Hindlimb muscle (tissue), 1 donor: ENCODE data around the gene ITGB5. TPM values are rescaled to one million over a fixed set of nuclear protein-coding genes. Genes with fewer than 3 reads are reported as not detected.
A peak's percentile ranks its signal among the peaks of the same experiment; 100 is the strongest.

ENCODE experiments used
- DNase-seq: peaks from one replicate; pipeline ENCODE4 v3.0.0-alpha.2; 2013
- polyA plus RNA-seq: library from polyadenylated mRNA; unstranded; fragments of 120-200 nt; gene quantifications from one replicate; pipeline ENCODE4 v1.2.1, GENCODE V29; 2013; ENCODE audit not compliant: insufficient read length

Gene ITGB5
- 29.7 TPM for polyA plus RNA-seq

DNA sequence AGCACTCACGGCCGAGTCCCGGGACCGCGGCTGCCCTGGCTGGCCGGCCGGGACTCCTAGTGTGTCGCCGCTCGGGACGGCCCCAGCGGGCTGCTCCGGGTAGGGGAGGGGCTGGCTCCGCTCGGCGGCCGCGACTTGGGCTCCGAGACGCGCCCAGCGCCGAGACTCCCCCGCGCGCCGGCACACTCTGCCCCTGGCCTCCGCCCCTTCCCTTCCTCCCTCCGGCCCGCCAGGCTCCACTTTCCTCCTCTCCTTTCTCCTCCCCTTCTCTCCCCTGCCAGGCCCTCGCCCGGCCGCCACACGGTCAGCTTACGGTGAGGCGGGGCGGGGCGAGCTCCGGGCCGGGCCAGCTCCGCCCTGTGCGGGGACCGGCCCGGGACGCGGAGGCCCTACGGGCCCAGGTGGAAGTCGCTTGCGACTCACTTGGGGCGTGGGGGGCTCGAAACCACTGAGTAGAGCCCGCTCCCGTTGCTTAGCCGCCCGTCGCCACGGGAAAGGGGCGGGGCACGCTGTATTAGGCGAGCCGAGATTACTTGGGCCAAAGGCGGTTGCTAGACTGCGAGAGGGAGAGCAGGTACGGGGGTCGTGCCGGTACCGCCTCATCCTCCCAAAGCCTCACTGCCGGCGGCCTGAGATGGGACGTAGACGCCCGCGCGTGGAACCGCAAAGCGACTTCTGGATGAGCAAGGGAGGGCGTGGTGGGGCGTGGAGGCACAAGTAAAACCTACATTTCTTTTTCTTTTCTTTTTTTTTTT lies at the start of gene ITGB5:
Gene ITGB5 (minus strand): TSS at position 189 of the 755 bp plus-strand sequence. CDS start 365 bp downstream, outside the sequence.
- DNase-seq, result peak; percentile 61

- DNase-seq, result no peak
Observed at GRCh38 chr3:124935794-124936542, 48.8 kb upstream of the ITGB5 start.

- no peak for DNase-seq
Observed at GRCh38 chr3:124935264-124935663, 48.1 kb upstream of the ITGB5 start.

- no peak for DNase-seq
Observed at GRCh38 chr3:124934577-124934976, 47.4 kb upstream of the ITGB5 start, which contains the start of gene MUC13. Gene MUC13, minus strand, starts transcription at chr3:124934751. Its CDS starts 39 bp downstream, at chr3:124934712.

DNA sequence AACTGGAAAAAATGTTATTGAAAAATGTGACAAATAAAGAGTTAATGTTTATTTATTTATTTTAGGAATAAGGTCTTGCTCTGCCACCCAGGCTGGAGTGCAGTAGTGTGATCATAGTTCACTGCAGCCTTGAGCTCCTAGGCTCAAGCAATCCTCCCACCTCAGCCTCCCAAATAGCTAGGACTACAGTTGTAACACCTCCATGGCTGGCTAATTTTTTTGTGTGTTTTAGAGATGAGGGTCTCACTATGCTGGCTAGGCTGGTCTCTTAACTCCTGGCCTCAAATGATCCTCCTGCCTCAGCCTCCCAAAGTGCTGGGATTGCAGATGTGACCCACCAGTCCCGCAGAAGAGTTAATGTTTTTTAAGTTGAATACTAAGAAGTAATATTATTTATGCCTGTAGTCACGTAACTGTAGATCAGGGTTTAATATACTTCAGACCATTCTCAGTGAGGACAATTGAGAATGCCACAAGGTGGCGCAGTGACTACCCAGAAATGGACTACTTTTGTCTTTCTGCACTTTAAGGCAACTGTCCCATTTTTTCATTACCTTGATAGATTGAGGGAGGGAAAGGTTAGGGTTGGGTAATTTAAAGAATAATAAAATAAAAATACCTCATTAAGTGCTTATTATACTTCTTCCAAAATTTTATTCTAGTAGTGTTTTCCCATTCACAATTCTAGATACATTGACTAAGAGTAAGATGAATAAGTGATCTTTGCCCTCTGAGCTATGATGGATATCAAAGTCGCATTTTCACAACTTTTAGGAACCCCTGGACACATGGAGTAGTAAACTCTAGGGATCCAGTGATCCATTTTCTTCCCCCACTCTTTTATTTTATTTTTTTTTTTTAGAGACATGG lies 41.4 kb upstream of the ITGB5 start:
- peak; percentile 66 for DNase-seq

GRCh38 chr3:124927574-124928045 lies 40.4 kb upstream of the ITGB5 start:
- DNase-seq, result no peak

- no peak for DNase-seq
Observed at GRCh38 chr3:124926426-124927101, 39.4 kb upstream of the ITGB5 start.

DNA sequence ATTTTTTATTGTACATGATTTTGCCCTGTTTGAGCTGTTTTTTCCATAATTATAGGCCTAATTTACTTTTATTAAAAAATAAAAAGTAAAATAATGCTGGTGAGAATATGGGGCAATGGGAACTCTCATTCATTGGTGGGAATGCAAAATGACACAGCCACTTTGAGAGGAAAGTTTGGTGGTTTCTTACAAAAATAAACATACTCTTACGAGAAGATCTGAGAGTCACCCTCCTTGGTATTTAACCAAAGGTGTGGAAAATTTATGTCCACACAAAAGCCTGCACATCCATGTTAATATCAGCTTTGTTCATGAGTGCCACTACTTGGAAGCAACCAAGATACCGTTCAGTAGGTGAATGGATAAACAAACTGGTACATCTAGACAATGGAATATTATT lies 37.6 kb upstream of the ITGB5 start:
- no peak for DNase-seq

GRCh38 chr3:124923833-124924232 lies 36.7 kb upstream of the ITGB5 start:
- DNase-seq, result no peak

DNA sequence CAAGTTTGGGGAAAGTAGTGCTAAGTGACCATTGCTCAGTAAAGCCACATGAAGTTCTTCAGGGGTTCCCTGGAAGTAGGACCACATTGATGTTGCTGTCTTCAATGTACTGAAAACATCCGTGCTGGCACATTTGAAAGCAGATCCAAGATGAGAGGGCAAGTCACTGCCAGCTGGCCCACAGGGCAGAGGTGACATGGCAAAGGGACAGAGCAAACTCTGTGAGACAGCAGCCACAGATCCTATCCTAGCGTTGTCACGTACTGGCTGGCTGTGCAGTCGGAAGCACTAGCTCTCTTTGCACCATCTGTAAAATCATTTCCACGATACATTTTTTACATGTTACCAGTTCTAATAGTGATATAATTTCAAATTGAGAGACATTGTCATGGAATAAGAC lies 33.6 kb upstream of the ITGB5 start:
- DNase-seq, result no peak

DNA sequence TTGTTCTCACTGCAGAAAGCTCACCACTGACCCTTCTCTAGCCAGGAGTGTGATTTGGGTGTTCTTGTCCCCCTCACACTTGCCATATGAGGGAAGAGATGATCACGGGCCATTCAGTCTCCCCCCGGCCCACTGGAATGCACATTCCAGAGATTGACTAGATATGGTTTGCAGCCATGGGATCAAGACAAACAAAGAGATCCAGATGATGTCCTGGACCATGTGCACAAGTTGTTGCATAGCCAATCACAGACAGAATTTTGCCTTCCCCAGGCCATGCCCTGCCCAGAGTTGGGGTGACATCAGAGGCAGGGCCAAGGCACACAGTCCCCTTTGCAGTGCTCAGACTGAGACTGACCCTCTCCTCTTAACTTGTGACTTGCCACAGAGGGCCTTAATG lies 32.6 kb upstream of the ITGB5 start:
- DNase-seq, result no peak

- no peak for DNase-seq
Observed at GRCh38 chr3:124918524-124918923, 31.4 kb upstream of the ITGB5 start.

- DNase-seq, result no peak
Observed at GRCh38 chr3:124916837-124917409, 29.8 kb upstream of the ITGB5 start.

- DNase-seq, result no peak
Observed at GRCh38 chr3:124915254-124915653, 28.1 kb upstream of the ITGB5 start.

DNA sequence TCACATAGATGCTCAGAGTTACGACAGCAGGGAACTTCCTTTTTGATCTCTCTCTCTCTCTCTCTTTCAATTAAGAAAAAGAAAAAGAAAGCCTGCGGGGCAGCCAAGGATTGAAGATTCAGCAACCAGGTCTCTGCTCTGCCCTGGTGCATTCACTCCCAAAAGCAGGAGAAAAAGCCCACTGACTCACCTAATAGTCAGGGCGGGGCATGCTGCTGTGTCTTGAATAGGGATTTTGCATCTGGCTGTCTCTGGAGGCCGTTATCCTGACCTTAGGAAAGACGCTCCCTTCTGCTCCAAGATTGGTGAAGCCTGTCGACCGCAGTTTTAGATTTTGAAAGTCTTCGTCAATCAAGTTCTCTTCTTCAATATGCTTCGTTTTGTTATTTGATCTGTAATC lies 20.8 kb upstream of the ITGB5 start:
- no peak for DNase-seq

GRCh38 chr3:124904835-124905492 lies 17.8 kb upstream of the ITGB5 start:
- DNase-seq, result no peak

- no peak for DNase-seq
Observed at GRCh38 chr3:124903896-124904834, 17.0 kb upstream of the ITGB5 start.

DNA sequence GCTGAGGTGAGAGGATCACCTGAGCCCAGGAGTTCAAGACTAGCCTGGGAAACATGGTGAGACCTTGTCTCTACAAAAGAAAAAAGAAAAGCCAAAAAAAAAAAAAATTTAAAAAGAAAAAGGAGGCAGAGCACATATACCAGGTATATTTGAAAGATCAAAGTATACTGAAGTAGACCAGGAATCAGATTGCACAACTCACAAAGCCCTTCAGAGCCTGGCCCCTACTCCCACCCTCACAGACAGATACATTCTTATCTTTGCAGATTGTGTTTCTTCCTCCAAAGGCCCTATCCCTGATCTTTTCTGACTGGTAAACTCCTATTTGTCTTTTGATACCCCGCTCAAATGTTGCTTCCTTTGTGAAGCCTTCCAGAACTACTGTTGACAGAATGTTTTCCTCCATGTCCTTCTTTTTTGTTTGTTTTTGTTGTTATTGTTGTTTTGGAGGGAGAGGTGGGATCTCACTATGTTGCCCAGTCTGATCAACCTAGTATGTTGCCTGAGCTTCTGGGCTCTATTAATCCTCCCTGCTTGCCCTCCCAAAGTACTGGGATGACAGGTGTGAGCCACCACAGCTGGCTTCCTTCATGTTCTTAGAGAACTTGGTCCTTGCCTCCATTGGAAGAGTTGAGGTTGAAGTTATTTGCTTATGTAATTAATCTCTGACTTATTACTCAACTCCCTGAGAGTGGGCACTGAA lies 9.8 kb upstream of the ITGB5 start:
- no peak for DNase-seq

GRCh38 chr3:124895756-124896155 lies 8.6 kb upstream of the ITGB5 start:
- no peak for DNase-seq
